BE2C (cell line): ENCODE results near the gene WDHD1.
"Not testable (repeated sequence)": the region's sequence is repeated elsewhere in the genome, so short reads cannot be mapped to it uniquely, and the experiment has no call there.

Experiments used
- DNase-seq: peaks from one replicate; pipeline ENCODE4 v3.0.0-alpha.2; 2020
- H3K27me3 ChIP-seq: fragments of 250-450 bp; sonication (Bioruptor Pico); 2 replicates; pipeline ENCODE4 v1.5.1; 2020; ENCODE audit warnings: mild to moderate bottlenecking
- H3K36me3 ChIP-seq: fragments of 250-450 bp; sonication (Bioruptor Pico); 2 replicates; pipeline ENCODE4 v1.5.1; 2020; ENCODE audit warnings: mild to moderate bottlenecking
- H3K4me1 ChIP-seq: fragments of 250-450 bp; sonication (Bioruptor Pico); 2 replicates; pipeline ENCODE4 v1.5.1; 2020
- H3K4me3 ChIP-seq: 2 replicates; pipeline ENCODE4 v1.5.1; 2011; ENCODE audit warnings: low read depth, low read length
- H3K9me3 ChIP-seq: fragments of 250-450 bp; sonication (Bioruptor Pico); 2 replicates; pipeline ENCODE4 v1.5.1; 2020
- CTCF ChIP-seq: IDR thresholded peaks from 2 replicates; pipeline ENCODE4 v1.5.1; 2012; ENCODE audit warnings: mild to moderate bottlenecking, low read depth, low read length

Gene WDHD1

GRCh38 chr14:55031190-55031589 lies 4.3 kb upstream of the WDHD1 start:
- DNase-seq: no peak
- H3K4me3 ChIP-seq: no peak overlapping the region
- H3K4me1 ChIP-seq: peaks cover 9% of the 10 kb centered on the region; the same call in 1 of the 2 replicates

GRCh38 chr14:55028476-55028875 lies 1.6 kb upstream of the WDHD1 start:
- no peak for TF ChIP-seq CTCF
- Histone ChIP-seq H3K36me3 (peaks cover 2% of the 10 kb centered on the region), H3K4me1 (peaks cover 15% of the 10 kb centered on the region; the same call in 1 of the 2 replicates), H3K4me3 (peak overlapping the region; percentile 95), H3K27me3 (no peaks in the 10 kb centered on the region), H3K9me3 (no peaks in the 10 kb centered on the region)
- DNase-seq: no peak

More at GRCh38 chr14:55031190-55031589, 4.3 kb upstream of the WDHD1 start:
- Histone ChIP-seq H3K36me3 (peaks cover 18% of the 10 kb centered on the region), H3K27me3 (no peaks in the 10 kb centered on the region), H3K9me3 (no peaks in the 10 kb centered on the region)
- no peak for TF ChIP-seq CTCF

- Histone ChIP-seq H3K4me3 (peak overlapping the region; percentile 95), H3K36me3 (peaks cover 3% of the 10 kb centered on the region), H3K27me3 (no peaks in the 10 kb centered on the region), H3K4me1 (peaks cover 15% of the 10 kb centered on the region; the same call in 1 of the 2 replicates), H3K9me3 (no peaks in the 10 kb centered on the region)
- no peak for DNase-seq
- TF ChIP-seq CTCF: no peak
Observed at GRCh38 chr14:55028066-55028465, 1.2 kb upstream of the WDHD1 start.

GRCh38 chr14:55026441-55026792 lies 482 bp downstream of the WDHD1 start:
- no peaks in the 10 kb centered on the region for H3K27me3 ChIP-seq
- H3K4me3 ChIP-seq: peak overlapping the region; percentile 95
- H3K4me1 ChIP-seq: peaks cover 15% of the 10 kb centered on the region; the same call in 1 of the 2 replicates
- TF ChIP-seq CTCF: no peak
- H3K9me3 ChIP-seq: no peaks in the 10 kb centered on the region
- DNase-seq: no peak
- peaks cover 3% of the 10 kb centered on the region for H3K36me3 ChIP-seq

- Histone ChIP-seq H3K4me1 (peaks cover 15% of the 10 kb centered on the region; the same call in 1 of the 2 replicates), H3K36me3 (peaks cover 3% of the 10 kb centered on the region; the same call in 1 of the 2 replicates), H3K9me3 (no peaks in the 10 kb centered on the region), H3K27me3 (no peaks in the 10 kb centered on the region), H3K4me3 (peak overlapping the region; percentile 95)
- no peak for DNase-seq
- no peak for TF ChIP-seq CTCF
Observed at GRCh38 chr14:55025948-55026347, 951 bp downstream of the WDHD1 start.

GRCh38 chr14:55024365-55024764 lies 2.5 kb downstream of the WDHD1 start:
- H3K27me3 ChIP-seq, DNase-seq, H3K36me3 ChIP-seq, H3K9me3 ChIP-seq, H3K4me3 ChIP-seq: not testable (repeated sequence)
- H3K4me1 ChIP-seq: peaks cover 11% of the 10 kb centered on the region; the same call in 1 of the 2 replicates

- no peaks in the 10 kb centered on the region for H3K9me3 ChIP-seq
- no peak for DNase-seq
- no peaks in the 10 kb centered on the region for H3K4me1 ChIP-seq
- no peak overlapping the region for H3K4me3 ChIP-seq
- no peak for TF ChIP-seq CTCF
- H3K36me3 ChIP-seq: peaks cover 3% of the 10 kb centered on the region
- no peaks in the 10 kb centered on the region for H3K27me3 ChIP-seq
Observed at GRCh38 chr14:55019968-55020554, 6.8 kb downstream of the WDHD1 start.
